ENCODE results near the gene TGFBR2.

GRCh38 chr3:30687930-30688570 is 81.6 kb downstream of the TGFBR2 start:
- no peak for TF ChIP-seq CTCF (conservative IDR thresholded peaks at IDR 0.05; ENCODE audit: low read length)
- TF ChIP-seq EZH2phosphoT487 (IDR thresholded peaks at IDR 0.05; ENCODE audit: borderline replicate concordance), result no peak
